Measurements from ENCODE around the gene PLB1.

PLB1 gene

DNA sequence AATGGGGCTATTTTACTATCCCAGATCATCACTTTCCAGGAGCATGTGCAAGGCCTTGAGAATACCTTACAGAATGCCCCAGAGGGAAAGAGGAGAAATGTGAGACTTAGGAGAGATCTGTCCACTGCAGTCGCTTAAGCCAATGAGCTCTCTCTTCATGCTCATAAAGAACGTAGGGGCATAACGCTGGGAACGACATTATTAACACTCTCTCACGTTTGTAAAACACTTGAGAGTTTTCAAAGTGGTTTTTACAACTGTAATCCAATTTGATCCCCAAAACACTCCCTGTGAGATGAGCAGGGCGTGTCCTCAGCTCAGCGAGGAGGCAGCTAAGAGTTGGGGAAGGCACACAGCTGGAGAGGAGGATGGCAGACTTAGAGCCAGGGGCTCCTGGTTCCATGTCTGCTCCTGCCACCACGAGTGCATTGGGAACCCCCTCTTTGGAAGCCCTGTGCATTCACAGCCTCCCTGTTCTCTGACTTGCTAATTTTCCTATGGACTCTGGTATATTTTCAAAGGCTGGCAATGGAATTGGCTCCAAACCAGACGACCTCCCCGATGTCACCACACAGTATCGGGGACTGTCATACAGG lies 97.4 kb downstream of the PLB1 start:
- DNase-seq = peak in 1 of 2 experiments; percentile 6

DNA sequence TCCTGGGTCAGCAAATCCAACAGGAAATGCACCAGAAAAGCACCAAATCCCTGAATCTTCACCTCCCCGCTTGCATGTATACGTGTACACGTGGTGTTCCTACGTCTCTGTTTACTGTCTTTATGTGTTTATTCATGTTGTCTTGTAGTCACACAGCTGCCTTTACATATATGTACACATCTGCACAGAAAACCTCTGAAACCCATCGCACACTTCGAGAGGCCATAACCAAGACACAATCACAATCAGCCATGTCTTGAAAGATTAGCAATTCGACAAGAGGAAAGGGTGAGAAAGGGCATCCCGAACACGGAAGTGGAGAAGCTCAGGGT lies 98.1 kb downstream of the PLB1 start:
- no peak for DNase-seq

DNA sequence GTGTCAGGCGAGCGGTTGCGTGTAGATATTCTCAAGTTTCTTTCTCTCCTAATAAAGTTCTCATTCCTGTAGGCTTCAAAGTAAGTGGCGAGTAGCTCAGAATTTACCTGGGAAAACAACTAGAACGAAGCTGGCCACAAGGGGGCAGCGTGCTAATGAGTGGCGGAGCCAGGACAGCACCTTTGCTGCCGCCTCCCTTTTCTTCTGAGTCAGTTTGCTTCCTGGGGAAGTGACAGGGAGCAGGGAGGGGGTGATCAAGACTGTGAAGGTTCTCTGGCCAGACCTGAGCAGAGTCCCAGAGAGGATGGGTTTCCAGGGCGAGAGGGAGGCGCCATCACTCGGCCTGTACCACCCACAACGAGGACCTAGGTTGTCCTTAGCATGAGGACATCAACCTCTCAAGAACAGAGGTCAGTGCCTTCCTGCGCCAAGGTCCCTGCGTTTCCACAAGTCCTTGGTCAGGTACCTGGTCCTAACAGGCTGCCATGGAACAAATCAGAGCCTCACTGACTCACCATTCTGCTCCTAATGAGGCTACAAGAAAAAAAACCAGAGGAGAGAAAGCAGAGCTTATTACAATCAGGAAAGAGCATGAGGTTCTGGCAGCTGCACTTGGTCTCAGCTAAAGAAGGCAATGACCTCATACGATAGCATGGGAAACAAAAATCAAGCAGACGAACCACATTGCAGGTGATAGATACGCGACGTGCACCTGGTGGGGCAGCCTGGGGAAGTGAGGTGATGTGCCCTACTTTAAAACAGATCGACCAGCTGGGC lies 98.7 kb downstream of the PLB1 start:
- DNase-seq = peak; percentile 90 to 91

DNA sequence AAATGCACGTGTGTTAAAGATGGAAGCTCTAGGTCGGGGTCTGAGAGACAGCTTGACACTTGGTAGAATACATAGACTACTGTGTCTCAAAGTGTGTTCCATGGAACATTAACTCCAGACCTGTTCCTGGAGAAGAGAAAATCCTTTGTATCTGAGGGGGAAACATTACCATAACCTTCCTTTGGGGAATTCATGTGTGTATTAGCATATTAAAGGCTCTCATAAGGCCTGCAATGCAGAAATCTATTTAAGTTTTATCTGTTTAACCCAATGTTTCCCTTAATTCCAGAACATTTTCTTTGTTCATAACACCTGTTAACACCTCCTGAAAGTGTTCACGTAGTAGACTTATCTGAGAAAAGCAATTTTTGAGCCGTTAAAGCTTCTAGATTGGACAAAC lies 99.5 kb downstream of the PLB1 start:
- no peak for DNase-seq

DNA sequence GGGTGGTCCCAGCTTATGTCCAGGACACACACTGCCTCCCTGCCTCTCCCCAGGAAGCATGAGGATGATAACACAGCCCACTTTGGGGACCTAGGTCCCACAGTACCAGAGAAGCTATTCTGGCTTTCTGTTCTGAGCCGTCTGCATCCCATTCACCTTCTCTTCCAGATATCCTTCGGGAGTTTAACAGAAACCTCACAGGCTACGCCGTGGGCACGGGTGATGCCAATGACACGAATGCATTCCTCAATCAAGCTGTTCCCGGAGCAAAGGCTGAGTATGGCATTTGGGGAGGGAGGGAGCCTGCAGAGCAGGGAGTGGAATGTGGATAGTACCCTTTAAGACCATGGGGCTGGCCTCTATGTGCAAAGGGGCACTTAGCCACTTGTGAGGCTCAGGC lies 102.6 kb downstream of the PLB1 start:
- DNase-seq = no peak

DNA sequence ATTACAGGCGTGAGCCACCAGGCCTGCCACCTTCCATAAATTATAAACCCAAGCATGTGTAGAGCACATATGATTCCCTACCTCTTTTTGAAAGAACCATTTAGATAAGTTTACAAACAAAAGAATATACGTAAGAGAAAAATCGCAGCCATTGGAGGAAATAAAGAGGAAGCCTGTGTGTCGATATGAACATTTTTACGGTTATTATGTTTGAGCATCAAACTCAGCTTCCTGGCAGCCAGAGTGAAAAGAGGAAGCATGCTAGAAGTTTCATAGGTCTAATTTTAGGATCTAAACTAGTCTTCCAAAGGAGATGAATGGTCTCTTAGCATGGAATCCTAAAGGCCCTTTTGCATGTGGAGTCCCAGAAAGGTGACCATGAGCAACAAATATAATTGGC lies 104.3 kb downstream of the PLB1 start:
- no peak for DNase-seq

DNA sequence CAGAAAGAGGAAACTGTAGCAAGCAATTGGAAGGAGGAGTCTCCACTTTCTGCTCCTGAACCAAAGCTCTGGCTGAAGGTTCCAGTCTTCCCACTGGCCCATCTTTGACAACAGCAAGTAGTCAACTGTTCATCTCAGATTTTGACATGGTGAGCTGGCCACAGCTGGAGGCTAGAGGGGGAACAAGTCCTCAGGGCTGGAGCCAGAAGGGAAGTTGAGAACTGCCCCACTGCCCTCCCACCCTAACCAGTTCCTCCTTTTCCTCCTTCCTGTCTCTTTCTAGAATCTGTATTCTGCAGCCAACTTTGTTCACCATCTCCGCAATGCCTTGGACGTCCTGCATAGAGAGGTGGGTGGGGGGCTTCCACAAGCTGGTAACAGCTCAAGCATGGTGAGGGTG lies 105.8 kb downstream of the PLB1 start:
- DNase-seq = no peak

DNA sequence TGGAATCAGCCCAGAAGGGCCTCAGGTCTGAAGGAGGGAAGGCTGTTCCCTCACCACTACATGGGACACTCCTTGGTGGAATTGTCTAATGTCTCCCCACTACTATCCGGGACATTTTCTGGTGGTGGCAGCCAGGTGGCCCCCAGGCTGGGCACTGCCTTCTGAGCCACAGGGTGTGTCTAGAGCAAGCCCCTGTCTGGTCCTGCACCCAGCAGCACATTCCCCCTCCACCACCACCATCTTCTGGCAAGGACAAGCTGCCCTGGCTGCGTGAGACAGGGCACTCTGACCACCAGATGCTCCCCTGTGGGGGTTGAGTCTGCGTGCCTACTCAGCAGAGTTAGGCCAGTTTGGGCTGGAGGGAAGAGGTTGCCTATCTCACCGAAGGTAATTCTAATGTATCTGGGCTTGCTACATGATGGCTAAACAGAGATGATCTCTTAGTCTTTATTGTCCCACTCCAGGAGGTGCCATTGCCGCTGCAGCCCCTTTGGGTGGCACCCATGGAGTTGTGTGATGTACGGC lies 106.3 kb downstream of the PLB1 start:
- DNase-seq = no peak

DNA sequence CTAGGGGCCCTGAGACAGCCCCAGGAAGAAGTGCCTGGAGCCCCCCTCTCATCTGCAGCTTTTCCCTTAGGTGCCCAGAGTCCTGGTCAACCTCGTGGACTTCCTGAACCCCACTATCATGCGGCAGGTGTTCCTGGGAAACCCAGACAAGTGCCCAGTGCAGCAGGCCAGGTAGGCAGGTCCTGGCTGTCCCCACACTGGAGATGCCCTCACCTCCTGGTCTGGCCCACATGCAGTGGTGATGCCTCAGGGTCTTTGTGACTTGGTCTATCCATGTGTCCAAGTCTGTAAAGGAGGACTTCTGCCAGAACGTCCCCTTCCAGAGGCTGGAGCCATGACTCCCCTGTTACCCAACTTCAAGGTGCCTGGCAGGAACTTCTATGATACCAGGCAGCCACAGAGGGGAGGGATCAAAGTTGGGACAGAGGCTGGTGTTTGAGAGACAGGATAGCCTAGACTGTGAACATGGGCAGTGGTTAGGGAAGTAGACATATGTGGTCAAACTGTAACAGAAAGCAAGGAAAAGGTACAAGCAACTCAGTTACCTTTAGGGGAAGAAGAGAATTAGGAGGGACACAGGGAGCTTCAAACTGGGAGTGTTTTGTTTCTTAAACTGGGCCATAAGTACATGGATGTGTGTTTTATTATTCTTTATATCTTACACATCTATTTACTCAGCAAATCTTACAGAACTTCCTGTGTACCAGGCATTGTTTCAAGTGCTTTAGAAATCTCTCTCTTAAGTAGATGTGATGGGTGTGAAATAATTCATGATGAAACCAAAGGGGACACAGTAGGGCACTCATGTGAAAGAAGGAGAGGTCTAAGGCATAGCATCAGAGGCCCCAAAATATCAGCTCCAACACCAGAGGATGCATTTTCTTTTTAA lies 107.1 kb downstream of the PLB1 start:
- DNase-seq = no peak

DNA sequence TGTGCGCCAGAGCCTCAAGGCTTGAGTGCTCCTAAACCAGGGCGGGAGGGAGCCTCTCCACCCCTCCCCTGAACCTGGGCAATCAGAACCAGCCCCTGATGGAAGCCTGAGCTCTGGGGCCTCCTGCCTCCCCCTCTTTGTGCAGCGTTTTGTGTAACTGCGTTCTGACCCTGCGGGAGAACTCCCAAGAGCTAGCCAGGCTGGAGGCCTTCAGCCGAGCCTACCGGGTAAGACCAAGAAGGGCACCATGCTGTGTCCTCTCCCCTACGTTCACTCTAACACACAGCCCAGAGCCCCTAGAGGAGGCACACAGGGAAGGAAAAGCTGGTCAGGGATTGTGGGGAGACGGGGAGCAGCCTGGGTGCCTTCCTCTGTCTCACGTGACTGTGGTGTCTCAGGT lies 108.0 kb downstream of the PLB1 start:
- DNase-seq = no peak

DNA sequence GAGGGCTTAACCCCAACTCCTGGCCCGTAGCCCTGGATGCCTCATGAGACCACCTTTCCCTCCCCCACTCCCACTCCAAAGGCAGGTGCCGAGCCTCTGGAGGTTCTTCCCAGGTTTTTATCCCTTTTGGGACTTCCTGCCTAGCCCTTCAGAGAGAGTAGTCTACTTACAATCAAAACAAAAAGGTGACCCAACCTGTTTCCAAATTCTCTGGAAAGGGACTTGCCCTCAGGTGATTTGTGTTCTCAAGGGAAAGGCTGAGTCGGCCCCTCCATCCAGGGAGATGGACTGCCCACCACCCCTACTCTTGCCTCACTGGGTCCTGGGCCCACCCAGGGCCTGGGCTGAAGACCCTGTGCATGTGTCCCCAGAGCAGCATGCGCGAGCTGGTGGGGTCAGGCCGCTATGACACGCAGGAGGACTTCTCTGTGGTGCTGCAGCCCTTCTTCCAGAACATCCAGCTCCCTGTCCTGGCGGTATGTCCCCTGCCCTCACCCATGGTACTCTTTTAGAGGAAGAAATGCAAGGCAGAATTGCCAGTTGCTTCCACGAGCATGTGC lies 108.5 kb downstream of the PLB1 start:
- DNase-seq = no peak

DNA sequence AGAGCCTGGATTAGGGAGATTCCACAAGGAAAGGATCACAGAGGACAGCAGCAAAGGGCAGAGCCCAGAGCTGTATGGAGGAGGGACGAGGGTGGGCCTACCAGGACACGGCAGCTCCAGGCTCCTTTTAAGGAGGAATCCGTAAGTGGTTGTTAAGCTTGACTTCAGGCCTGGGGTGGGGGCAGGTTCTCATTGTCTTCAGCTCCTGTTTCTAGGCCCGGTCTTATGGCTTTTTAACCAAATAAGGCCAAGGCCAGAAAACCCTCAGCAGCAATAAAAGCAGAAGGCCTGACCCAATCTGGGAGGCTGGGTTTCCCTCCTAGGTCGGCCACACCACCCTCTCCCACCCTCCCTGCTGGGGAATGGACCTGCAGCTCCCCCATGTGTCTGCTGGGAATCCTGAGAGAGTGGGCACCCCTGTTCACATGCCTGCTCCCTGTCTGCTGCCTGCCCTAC lies 111.2 kb downstream of the PLB1 start:
- no peak for DNase-seq

DNA sequence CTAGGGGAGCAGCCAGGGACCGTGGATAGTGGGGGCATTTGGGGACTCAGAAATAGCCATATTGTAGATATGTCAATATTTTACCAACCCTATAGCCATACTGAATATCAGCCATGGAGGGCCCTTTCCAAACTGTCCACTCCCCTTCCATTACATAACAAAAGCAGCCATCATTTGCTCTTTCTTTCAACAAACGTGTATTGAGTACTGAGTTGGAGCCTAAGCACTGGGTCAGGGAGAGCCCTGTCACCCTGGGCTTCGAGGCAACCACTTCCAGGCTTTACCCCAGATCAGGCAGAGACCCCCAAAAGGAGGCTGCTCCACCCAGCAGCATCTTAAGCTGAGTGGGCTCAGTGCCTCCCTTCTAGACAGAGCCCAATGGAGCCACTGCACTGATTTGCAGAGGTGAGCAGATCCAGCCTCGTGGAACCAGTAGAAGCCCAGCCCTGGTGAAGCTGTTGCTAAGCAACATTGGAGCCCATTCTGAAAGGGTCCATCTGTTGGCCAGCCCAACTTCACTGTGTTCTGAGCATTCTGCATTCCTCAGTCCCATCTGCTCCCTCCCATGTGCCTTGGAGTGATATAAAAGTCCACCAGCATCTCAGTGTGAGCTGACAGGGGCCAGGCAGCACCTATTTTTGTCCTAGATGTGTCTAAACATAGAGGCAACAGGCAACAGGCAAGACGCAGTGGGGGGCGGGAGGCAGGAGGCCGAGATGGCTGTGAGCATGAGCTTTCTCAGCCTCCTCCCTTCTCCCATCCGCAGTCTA lies 112.1 kb downstream of the PLB1 start:
- DNase-seq = no peak

DNA sequence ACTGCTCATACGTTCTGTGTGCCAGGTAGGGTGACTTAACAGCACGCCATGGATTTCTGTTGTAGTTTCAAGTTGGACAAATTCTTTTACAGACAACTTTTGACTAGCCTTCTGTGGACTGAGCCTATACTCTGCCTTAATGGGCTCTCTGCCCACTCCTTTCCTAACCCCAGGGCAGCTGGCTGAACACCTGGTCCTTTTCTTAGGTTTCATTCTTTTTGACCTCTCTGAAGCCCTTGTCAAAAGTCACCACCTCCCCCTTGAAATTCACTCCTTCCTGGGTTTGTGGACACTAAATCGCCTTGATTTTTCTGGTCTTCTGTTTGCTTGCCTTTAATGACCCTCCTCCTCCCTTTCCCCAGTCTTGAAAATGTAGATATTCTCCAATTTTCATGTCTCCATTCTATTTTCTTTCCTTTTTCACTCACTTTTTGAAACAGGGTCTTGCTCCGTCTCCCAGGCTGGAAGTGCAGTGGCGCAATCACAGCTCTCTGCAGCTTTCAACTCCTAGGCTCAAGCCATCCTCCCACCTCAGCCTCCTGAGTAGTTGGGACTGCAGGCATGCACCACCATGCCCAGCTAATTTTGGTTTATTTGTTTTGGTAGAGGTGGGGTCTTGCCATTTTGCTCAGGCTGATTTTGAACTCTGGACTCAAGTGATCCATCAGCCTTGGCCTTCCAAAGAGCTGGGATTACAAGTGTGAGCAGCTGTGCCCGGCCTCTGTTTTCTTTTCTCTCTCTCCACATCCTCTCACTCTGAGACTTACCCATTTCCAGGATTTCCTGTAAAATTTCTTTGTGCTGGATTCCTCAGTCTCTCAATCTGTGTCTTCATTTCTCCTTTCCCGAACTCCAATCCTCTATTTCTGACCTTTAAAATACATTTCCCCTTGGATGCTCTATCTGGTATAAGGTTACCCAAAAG lies 112.9 kb downstream of the PLB1 start:
- DNase-seq = no peak

DNA sequence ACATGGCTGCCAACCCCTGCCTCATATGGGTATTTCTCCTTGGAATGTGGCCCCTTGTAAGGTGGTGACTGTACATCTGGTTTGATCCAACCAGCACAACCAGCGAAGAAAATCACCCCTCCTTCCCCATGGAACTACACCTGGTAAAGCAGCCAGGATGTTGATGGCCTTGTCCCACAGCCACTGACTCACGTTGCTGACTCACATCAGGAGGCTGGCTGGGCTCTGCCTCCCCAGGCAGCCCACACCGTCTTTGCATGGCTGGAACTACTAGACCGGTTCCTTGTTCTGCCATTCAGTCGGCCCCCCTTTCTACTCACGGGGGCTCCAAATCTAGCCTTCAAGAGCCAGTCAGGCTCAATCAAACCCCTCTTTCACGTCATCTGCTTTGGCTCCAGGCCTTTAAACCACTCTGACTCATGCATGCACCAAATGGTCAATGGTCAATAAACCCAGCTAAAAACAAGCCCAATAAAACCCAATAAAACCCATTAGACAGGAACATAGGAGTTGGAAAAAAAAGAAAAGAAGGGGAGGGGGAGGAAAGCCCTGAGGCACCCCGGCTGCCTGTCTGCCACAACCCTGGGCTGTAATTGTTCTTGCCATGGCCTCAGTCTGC lies 114.8 kb downstream of the PLB1 start:
- peak; percentile 62 to 76 for DNase-seq

DNA sequence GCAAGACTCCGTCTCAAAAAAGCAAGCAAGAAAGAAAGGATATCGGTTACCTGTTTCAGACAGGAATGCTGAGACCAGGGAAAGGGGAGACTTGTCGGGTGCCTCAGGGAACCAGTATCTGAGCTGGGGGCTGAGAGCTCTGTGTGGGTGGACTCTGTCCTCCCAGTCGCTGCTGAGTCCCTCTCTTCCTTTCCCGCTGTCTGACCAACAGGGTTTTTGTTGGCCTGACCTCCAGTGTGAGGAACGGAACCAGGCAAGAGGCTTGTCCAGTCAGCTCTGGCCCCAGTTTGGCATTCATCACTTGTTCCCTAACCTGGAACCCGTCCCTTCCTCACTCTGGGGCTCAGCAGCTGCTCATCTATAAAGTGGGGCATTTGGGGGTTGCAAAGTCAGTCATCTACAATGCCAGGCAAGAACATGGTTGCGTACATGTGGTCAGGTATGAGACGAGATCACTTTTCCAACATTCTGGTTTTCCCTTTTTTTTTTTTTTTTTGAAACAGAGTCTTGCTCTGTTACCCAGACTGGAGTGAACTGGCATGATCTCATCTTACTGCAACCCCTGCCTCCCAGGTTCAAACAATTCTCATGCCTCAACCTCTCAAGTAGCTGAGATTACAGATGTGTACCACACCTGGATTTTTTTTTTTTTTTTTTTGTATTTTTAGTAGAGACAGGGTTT lies 116.4 kb downstream of the PLB1 start:
- no peak for DNase-seq

DNA sequence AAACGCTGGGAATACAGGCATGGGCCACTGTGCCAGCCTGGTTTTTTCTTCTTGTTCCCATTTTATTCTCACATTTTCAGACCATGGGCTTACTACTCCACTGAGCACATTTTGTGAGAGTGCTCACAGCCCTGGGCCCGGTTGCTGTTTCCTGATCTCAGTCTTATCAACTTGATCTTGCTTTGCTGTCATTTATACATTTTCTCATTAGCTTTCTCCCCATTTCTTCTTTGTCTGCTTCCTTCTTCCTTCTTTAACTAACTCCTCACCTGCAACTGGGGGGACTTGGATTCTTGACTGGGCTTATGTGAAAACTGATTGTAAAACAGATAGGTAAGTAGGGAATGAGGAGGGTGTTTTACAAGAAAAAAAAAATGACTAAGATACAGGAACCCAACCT lies 117.3 kb downstream of the PLB1 start:
- no peak for DNase-seq

DNA sequence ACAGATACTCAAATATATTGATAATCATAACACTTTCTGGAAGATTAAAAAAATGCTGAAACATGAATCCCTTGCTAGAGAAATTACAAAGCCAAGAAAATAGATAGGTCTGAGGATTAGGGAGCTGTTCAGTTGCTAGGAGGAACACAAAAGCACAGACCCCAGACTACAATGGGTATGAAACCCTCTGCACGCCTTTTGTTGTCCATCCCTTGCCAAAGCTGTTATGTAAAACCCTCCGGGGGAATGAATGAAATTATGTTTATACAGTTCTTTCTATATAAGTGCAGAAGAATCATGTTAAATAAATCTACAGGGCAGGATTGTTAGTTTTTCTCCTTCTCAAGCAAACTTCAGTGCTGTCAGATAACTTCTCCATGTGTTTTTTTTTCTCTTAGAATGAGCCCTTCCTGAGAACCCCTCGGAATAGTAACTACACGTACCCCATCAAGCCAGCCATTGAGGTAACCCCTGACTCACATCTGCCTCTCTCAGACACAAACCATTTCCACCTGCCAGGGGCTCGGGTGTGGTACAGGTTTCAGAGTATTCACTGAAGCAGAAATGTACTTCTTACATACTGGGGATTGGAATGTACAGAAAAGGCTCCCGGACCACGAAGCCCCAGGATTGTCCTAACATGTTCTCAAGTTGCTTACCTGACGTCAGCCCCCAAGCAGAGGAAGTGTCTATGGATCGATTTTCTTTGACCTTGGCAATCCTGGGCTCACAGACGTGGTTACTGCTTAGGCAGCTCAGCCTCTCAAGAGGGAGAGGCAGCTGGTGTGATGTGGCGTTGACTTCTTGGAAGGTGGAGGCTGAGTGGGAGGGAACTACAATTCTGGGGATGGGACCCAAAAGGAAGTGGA lies 118.0 kb downstream of the PLB1 start:
- DNase-seq = peak; percentile 65 to 72

DNA sequence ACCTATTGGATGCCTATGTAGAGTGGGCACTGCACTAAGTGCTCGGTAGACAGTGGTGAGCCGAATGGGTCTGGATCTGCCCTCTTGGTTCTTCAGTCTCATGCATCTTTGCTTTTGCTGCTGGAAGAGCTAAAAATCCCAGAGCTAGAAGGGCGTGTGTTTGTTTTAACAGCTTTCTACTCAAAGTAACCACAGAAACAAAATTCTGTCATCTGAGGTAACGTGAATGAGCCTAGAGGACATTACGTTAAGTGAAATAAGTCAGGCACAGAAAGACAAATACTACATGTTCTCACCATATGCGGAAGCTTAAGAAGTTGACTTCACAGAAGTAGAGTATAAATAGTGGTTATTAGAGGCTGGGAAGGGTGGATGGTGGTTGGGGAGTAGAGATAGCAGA lies 119.8 kb downstream of the PLB1 start:
- DNase-seq = no peak

Measured in activated T-cell treated with anti-CD3 and anti-CD28 coated beads, Interleukin-2, amount 50 U/mL, for 48 hours (primary cell).